Endothelial cell of umbilical vein (primary cell): Measurements from ENCODE around the gene THSD7B. TPM values are rescaled to one million over a fixed set of nuclear protein-coding genes. Genes with fewer than 3 reads are reported as not detected.

Experiments
- BruUV-seq: library from RNA; stranded (reverse); fragments of 400-500 nt; replicated peaks from 2 replicates; lab custom pipeline; 2021; lab: Mats Ljungman, UMichigan
- CTCF ChIA-PET: fragments of 300-600, 350-600 bp; sonication (Branson Sonifier 250); formaldehyde crosslinking; loops from one replicate; lab custom pipeline; 2021; ENCODE audit warnings: antibody characterized with exemption, inconsistent platforms; lab: Charles Lee
- POLR2A ChIA-PET: fragments of 300-600, 350-600 bp; sonication (Branson Sonifier 250); formaldehyde crosslinking; loops from one replicate; lab custom pipeline; 2021; ENCODE audit warnings: antibody characterized with exemption, inconsistent platforms; lab: Charles Lee
- DNase-seq: peaks from one replicate; pipeline ENCODE4 v3.0.0-alpha.2; 2011; ENCODE audit warnings: low read depth, low spot score
- FAIRE-seq: peaks from 2 replicates; lab custom pipeline; 2011; peaks lifted over from hg19 to GRCh38; lab: Jason Lieb, UNC
- H2AFZ ChIP-seq: 2 replicates; pipeline ENCODE4 v1.6.0; 2012; ENCODE audit warnings: low read depth, low read length, control low read depth, inconsistent platforms
- H3K27ac ChIP-seq: 2 replicates; pipeline ENCODE4 v1.5.1; 2011; ENCODE audit warnings: low read depth, mild to moderate bottlenecking, control low read depth, low read length, moderate library complexity; ENCODE audit not compliant: insufficient read depth
- H3K27me3 ChIP-seq, 2 experiments: 2 replicates each; pipeline versions ENCODE4 v1.6.0 to v1.6.1; 2011; ENCODE audit warnings: low read length in 2 of 2, mixed read lengths in 1 of 2; ENCODE audit not compliant: control insufficient read depth in 2 of 2, insufficient read depth in 2 of 2
- H3K36me3 ChIP-seq, 2 experiments: 2 replicates in 1 of 2; 3 replicates in 1 of 2; pipeline ENCODE4 v1.5.1; 2011; ENCODE audit warnings: low read length in 2 of 2, mild to moderate bottlenecking in 1 of 2, moderate library complexity in 1 of 2; ENCODE audit not compliant: control insufficient read depth in 2 of 2, insufficient read depth in 2 of 2; ENCODE audit errors: extremely low read depth in 1 of 2
- H3K4me1 ChIP-seq: 3 replicates; pipeline ENCODE4 v1.5.1; 2011; ENCODE audit warnings: mild to moderate bottlenecking, low read length; ENCODE audit not compliant: control insufficient read depth, insufficient read depth; ENCODE audit errors: extremely low read depth
- H3K4me2 ChIP-seq: 2 replicates; pipeline ENCODE4 v1.6.1; 2011; ENCODE audit warnings: low read length, control low read depth, mixed read lengths; ENCODE audit not compliant: insufficient read depth
- H3K4me3 ChIP-seq, 3 experiments: fragments of 200-600 bp in 1 of 3; sonication (generic), shearing (Covaris generic) in 1 of 3; replicated peaks in 1 of 3; 2 replicates each; pipeline ENCODE4 v1.5.1; 2011 to 2016; ENCODE audit warnings: control low read depth in 3 of 3, low read length in 3 of 3, mild to moderate bottlenecking in 2 of 3, inconsistent platforms in 1 of 3, low read depth in 1 of 3, moderate library complexity in 1 of 3; ENCODE audit not compliant: insufficient read depth in 1 of 3
- H3K79me2 ChIP-seq: 2 replicates; pipeline ENCODE4 v1.6.0; 2012; ENCODE audit warnings: low read length, inconsistent platforms; ENCODE audit not compliant: control insufficient read depth, insufficient read depth
- H3K9ac ChIP-seq: replicated peaks from 2 replicates; pipeline ENCODE3; 2011; ENCODE audit warnings: low read length, control low read depth; ENCODE audit not compliant: insufficient read depth; ENCODE audit errors: extremely low read depth
- H3K9me1 ChIP-seq: replicated peaks from 3 replicates; pipeline ENCODE4 v1.6.0; 2011; ENCODE audit warnings: mild to moderate bottlenecking, low read length; ENCODE audit not compliant: control insufficient read depth, insufficient read depth; ENCODE audit errors: extremely low read depth
- H3K9me3 ChIP-seq: replicated peaks from 2 replicates; pipeline ENCODE4 v1.5.1; 2012; ENCODE audit warnings: low read length, inconsistent platforms; ENCODE audit not compliant: control insufficient read depth, insufficient read depth
- H4K20me1 ChIP-seq: replicated peaks from 2 replicates; pipeline ENCODE3; 2011; ENCODE audit warnings: mild to moderate bottlenecking, low read length; ENCODE audit not compliant: control insufficient read depth, insufficient read depth; ENCODE audit errors: extremely low read depth
- CTCF ChIP-seq, 2 donors: IDR thresholded peaks; 1 replicate in 1 of 2; 2 replicates in 1 of 2; pipeline ENCODE4 v1.5.1; 2011; ENCODE audit warnings: low read length in 2 of 2, mild to moderate bottlenecking in 2 of 2, moderate library complexity in 2 of 2, control low read depth in 1 of 2, inconsistent platforms in 1 of 2, low read depth in 1 of 2; ENCODE audit not compliant: insufficient read depth in 1 of 2; ENCODE audit errors: extremely low read depth in 1 of 2
- EZH2 ChIP-seq: IDR thresholded peaks from 2 replicates; pipeline ENCODE4 v1.6.1; 2012; ENCODE audit warnings: borderline replicate concordance, low read depth, mild to moderate bottlenecking, moderate library complexity, low read length, inconsistent platforms; ENCODE audit not compliant: severe bottlenecking
- FOS ChIP-seq: IDR thresholded peaks from 2 replicates; pipeline ENCODE4 v1.6.1; 2011; ENCODE audit warnings: mild to moderate bottlenecking, low read length, moderate library complexity, borderline replicate concordance; ENCODE audit not compliant: insufficient read depth
- GATA2 ChIP-seq: IDR thresholded peaks from 2 replicates; pipeline ENCODE4 v1.7.0; 2011; ENCODE audit warnings: low read depth, mild to moderate bottlenecking, moderate library complexity, mixed read lengths, low read length; ENCODE audit not compliant: insufficient read length, insufficient read depth
- JUN ChIP-seq: IDR thresholded peaks from 2 replicates; pipeline ENCODE4 v1.6.1; 2011; ENCODE audit warnings: borderline replicate concordance, low read depth; ENCODE audit not compliant: insufficient read length, insufficient read depth
- MAX ChIP-seq: IDR thresholded peaks from 2 replicates; pipeline ENCODE4 v1.6.1; 2011; ENCODE audit not compliant: insufficient read depth, insufficient read length
- MYC ChIP-seq: IDR thresholded peaks from one replicate; pipeline ENCODE4 v1.6.1; 2011; ENCODE audit warnings: mild to moderate bottlenecking, low read depth, low read length
- POLR2A ChIP-seq: IDR thresholded peaks from 2 replicates; pipeline ENCODE4 v1.6.1; 2012; ENCODE audit warnings: low read depth, mild to moderate bottlenecking, control low read depth, low read length
- POLR2AphosphoS5 ChIP-seq: IDR thresholded peaks from 2 replicates; pipeline ENCODE4 v1.6.1; 2012; ENCODE audit warnings: low read depth, mild to moderate bottlenecking, control low read depth, low read length, moderate library complexity; ENCODE audit not compliant: insufficient read depth
- dilution Hi-C: fragments of 300-500 bp; cut with MboI; formaldehyde crosslinking; loops from one replicate; pipeline ENCODE4 v1.15.0; 2019; ENCODE audit warnings: low sequenced_read_pairs; ENCODE audit not compliant: extremely low pct_ligation_motif_present
- intact Hi-C: fragments of 100-400 bp; cut with micrococcal nuclease; formaldehyde crosslinking; loops from one replicate; pipeline ENCODE4 v1.10.0; 2022
- polyA plus RNA-seq, 4 experiments: library from polyadenylated mRNA; depleted of rRNA in 3 of 4; stranded (reverse) in 3 of 4; unstranded in 1 of 4; fragments of >200 nt; gene quantifications; 2 replicates each; pipeline versions ENCODE4 v1.2.1 to v1.2.3, GENCODE V29; 2011 to 2012; ENCODE audit warnings: missing spikeins in 1 of 4
- total RNA-seq: library from RNA; stranded (reverse); gene quantifications from 2 replicates; pipeline ENCODE4 v1.2.3, GENCODE V29; 2021

Gene THSD7B
- total and polyA plus RNA-seq, 2 donors (not counting 3 experiments of a cell fraction or from before 2014, with no cell fraction given), result 0.04 TPM; not detected in 1

DNA sequence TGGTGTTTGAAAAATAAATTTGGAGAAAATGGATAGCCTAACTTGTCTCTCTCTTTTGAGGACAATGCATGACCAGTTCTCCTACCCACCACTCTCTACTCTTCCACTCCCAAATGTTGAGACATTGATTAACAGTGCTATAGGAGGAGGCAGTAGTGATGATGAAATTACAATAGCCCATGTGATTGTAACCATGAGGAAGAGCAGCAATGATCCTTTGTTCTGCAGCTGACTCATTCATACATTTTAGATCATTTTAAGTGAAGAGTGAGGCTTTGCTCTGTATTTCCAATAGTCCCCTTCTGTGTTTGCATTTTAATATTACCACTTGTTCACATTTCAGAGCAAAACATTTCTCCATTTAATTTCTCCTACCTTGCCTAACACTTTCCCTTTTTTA, 592.3 kb downstream of the THSD7B start:
- no peaks in the 10 kb centered on the region for H3K27me3 ChIP-seq
- no peaks in the 10 kb centered on the region for H3K36me3 ChIP-seq
- CTCF ChIA-PET, result no interaction called here
- no peaks in the 10 kb centered on the region for H3K9me1 ChIP-seq
- POLR2A ChIA-PET, result no interaction called here
- H3K4me3 ChIP-seq, result no peak overlapping the region
- dilution Hi-C loops (no loop called here), intact Hi-C loops (no loop called here)
- no peaks in the 10 kb centered on the region for H4K20me1 ChIP-seq
- H3K9me3 ChIP-seq, result peaks cover 5% of the 10 kb centered on the region
- no peaks in the 10 kb centered on the region for H3K4me1 ChIP-seq
- DNase-seq, result no peak
- H3K79me2 ChIP-seq, result no peaks in the 10 kb centered on the region
- no peak for FAIRE-seq
- no peak overlapping the region for H3K4me2 ChIP-seq
- no TSS peak for BruUV-seq
- no peak overlapping the region for H3K27ac ChIP-seq
- TF ChIP-seq MYC (no peak), POLR2A (no peak), EZH2 (no peak), MAX (no peak), JUN (no peak), FOS (no peak), CTCF (IDR thresholded peaks at IDR 0.05; ENCODE audit: extremely low read depth in 1 of 2, insufficient read depth in 1 of 2, low read depth in 1 of 2, low read length in 2 of 2) (no peak), POLR2AphosphoS5 (no peak), GATA2 (no peak)
- H3K9ac ChIP-seq, result no peak overlapping the region
- no peak overlapping the region for H2AFZ ChIP-seq
